Activated naive CD8-positive, alpha-beta T cell treated with anti-CD3 and anti-CD28 coated beads, Interleukin-2, amount 50 U/mL, for 24 hours (primary cell): ENCODE measurements around the gene MRPS22.
A peak's percentile ranks its signal among the peaks of the same experiment; 100 is the strongest.

Experiments used
- ATAC-seq: fragments of 150-1000 bp; cut with Tn5 transposase; one replicate; pipeline ENCODE4 v1.10.0; 2021
- DNase-seq: peaks from one replicate; pipeline ENCODE4 v3.0.0; 2021
- H3K27ac Mint-ChIP-seq: one replicate; pipeline ENCODE4 v1.8.0; 2021; ENCODE audit warnings: mild to moderate bottlenecking, mixed read lengths
- H3K27me3 Mint-ChIP-seq: one replicate; pipeline ENCODE4 v1.8.0; 2021; ENCODE audit warnings: mixed read lengths
- H3K36me3 Mint-ChIP-seq: one replicate; pipeline ENCODE4 v1.8.0; 2021; ENCODE audit warnings: low read depth, mixed read lengths
- H3K4me1 Mint-ChIP-seq: one replicate; pipeline ENCODE4 v1.8.0; 2021; ENCODE audit warnings: mixed read lengths
- H3K4me3 Mint-ChIP-seq: one replicate; pipeline ENCODE4 v1.8.0; 2021; ENCODE audit warnings: mild to moderate bottlenecking, moderate library complexity, mixed read lengths
- H3K9me3 Mint-ChIP-seq: one replicate; pipeline ENCODE4 v1.8.0; 2021; ENCODE audit warnings: mixed read lengths

Gene MRPS22

DNA sequence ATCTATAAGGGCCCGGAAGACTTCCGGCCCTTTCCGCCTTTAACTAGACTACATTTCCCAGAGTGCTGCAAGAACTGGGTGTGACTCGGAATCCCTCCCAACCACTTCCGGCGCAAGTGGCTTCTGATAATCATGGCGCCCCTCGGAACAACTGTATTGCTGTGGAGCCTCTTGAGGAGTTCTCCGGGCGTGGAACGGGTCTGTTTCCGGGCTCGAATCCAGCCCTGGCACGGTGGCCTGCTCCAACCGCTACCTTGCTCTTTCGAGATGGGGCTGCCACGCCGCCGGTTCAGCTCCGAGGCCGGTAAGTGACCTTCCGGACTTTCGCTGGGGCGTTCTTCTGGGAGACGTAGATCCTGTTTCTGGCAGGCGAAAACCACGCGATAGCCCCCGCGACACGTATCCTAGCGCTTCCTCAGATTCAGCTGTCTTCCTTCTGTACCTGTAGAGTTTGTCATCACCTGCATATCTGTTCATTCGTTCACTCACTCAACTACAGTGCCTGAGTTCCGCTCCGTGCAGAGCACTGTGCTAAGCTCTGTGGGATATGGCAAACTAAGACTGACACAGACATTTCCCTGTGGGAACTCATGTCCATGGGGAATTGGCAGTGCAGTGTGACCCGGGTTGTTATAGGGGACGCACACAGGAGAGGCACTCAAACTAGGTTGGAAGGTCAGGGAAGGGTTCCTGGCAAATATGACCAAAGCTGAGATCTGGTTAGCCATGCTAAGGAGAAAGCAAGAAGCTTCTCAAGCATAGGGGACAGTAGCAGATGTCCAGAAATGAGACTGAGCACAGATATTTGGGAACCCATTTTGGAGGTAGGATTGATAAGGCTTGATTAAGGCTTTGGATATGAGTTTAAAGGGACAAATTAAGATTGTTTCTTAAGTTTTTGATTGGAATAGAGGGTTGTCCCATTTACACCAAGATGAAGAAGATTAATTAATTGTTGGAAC is at the start of gene MRPS22:
Gene MRPS22 (plus strand): TSS at position 126 of the 962 bp plus-strand sequence. CDS start 7 bp downstream, at position 133.
- Mint-ChIP-seq H3K4me1 (peaks cover 16% of the 10 kb centered on the region), H3K27ac (peak within 1 kb of the TSS; percentile 76), H3K36me3 (peaks cover 6% of the 10 kb centered on the region), H3K4me3 (no peak within 1 kb of the TSS), H3K9me3 (peaks cover 5% of the 10 kb centered on the region), H3K27me3 (peaks cover 3% of the 10 kb centered on the region)
- peak; percentile 87 for ATAC-seq
- peak; percentile 79 for DNase-seq

DNA sequence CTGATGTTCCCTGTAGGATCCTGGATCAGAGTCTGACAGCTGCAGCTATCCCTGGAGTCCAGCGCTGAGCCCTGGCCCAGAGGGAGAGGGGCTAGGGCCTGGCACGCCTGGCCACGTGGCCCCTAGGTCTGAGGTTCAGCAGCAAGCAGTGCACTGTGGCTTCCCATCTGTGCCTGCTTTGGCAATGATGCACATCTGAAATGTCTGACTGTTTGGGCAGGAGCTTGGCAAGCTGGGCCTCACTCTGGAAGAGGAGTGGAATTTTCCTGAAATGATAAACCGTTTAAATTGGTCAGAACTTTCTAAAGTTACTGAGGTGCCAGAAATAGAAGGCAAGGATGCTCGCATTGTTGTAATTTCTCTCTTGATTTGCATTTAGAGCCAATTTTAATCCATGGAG is 48.8 kb upstream of the MRPS22 start:
- H3K9me3 Mint-ChIP-seq = no peaks in the 10 kb centered on the region
- no peak overlapping the region for H3K27ac Mint-ChIP-seq
- ATAC-seq = no peak

DNA sequence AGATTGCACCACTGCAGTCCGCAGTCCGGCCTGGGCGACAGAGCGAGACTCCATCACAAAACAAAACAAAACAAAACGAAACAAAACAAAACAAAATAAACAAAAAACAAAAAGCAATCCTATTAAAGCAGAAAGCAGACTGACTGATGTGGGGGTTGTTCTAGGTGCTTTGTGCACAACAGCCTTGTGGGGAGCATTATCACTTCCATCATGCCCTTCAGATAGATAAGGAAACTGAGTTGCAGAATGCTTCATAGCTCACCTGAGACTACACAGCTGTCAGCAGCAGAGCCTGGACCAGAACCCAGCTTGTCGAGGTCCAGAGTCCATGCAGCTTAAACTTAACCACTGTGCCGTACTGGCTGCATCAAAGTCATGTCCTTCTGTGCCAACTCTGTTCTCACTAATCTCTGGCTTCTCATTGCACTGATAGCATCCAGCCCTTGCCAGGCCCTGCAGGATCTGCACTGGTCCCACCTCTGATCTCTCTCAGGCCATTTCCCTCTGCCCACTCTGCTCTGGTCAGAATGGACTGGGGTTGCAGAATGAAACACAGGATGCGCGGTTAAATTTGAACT is 47.6 kb upstream of the MRPS22 start:
- no peaks in the 10 kb centered on the region for H3K36me3 Mint-ChIP-seq
- no peaks in the 10 kb centered on the region for H3K4me1 Mint-ChIP-seq
- H3K9me3 Mint-ChIP-seq = no peaks in the 10 kb centered on the region
- no peak for DNase-seq
- no peak overlapping the region for H3K27ac Mint-ChIP-seq
- H3K27me3 Mint-ChIP-seq = no peaks in the 10 kb centered on the region
- H3K4me3 Mint-ChIP-seq = no peak overlapping the region
- ATAC-seq = no peak

More for the DNA sequence above, 48.8 kb upstream of the MRPS22 start:
- Mint-ChIP-seq H3K27me3 (no peaks in the 10 kb centered on the region), H3K36me3 (no peaks in the 10 kb centered on the region), H3K4me3 (no peak overlapping the region), H3K4me1 (no peaks in the 10 kb centered on the region)
- no peak for DNase-seq

DNA sequence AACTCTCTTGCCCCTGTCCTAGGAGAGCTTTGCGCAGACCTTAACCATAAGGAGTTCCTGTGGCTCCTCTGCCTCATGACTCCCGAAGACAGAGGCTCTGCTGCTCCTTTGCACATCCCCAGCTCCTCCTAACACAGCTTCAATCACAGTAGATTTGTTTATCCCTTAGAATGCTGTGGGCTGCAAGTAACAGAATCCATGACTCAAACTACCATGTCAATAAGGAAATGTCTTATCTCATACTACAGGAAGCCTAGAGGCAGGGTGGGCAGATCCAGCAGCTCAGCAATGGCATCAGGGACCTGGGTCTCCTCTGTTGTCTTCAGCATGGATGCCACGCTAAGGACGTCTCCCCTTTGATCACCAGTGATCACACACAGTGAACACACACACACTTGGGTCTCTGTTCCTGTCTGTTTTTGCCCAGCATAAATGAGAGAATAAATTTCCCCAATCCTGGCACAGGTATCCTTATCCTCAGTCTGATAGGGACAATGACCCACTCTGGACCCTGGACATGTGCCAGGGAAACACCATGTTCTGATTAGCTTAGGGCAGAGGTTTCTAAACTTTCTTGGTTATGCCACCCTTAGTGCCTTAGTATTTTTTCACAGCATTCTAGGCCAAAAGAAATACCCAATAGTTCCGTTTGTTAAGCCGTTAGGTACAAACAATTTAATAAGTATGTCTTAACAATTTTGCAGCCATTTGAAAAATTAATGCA is 46.1 kb upstream of the MRPS22 start:
- Mint-ChIP-seq H3K4me3 (no peak overlapping the region), H3K36me3 (no peaks in the 10 kb centered on the region), H3K27ac (no peak overlapping the region), H3K9me3 (no peaks in the 10 kb centered on the region), H3K4me1 (no peaks in the 10 kb centered on the region), H3K27me3 (no peaks in the 10 kb centered on the region)
- ATAC-seq (no peak), DNase-seq (no peak)

DNA sequence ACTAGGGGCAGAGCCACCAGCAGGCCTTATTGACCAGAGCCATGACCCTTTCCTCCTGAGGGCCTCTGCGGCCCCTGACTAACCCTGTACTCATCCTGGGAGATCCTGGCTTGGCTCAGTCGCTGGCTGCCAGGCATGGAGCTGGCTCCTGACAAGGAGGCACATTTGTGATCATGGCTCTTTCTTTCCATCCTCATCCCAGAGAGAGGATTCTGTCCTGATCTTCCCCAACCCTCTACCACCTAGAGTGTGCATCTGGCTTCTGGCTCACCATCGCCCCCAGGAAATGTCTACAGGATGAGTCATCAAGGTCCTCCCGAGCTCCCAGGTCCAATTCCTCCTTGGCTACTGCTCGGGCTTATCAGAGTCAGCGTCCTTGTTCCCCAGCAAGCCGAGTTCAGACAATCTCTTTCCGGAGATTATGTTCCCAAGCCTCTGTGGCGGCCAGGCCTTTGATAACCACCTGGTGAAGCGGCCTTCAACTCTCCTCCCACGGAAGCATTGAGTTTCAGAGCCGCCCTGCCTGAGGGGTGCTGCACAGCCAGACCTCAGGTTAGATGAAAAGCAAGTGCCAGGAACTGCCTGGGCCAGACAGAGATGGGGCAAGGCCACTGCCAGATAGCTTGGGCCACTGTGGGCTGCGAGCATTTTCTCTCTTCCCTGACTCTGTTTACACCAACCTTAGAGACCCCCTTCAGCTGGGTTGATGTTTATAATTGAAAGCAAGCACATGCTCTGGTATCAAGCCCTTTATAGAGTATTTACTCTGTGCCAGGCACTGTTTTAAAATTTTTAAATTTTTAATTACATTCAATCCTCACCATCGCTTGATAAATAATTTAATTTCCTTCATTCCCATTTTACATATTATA is 44.3 kb upstream of the MRPS22 start:
- no peaks in the 10 kb centered on the region for H3K27me3 Mint-ChIP-seq
- H3K36me3 Mint-ChIP-seq = no peaks in the 10 kb centered on the region
- H3K27ac Mint-ChIP-seq = no peak overlapping the region
- H3K4me1 Mint-ChIP-seq = no peaks in the 10 kb centered on the region
- H3K9me3 Mint-ChIP-seq = no peaks in the 10 kb centered on the region
- DNase-seq (no peak), ATAC-seq (no peak)
- no peak overlapping the region for H3K4me3 Mint-ChIP-seq

DNA sequence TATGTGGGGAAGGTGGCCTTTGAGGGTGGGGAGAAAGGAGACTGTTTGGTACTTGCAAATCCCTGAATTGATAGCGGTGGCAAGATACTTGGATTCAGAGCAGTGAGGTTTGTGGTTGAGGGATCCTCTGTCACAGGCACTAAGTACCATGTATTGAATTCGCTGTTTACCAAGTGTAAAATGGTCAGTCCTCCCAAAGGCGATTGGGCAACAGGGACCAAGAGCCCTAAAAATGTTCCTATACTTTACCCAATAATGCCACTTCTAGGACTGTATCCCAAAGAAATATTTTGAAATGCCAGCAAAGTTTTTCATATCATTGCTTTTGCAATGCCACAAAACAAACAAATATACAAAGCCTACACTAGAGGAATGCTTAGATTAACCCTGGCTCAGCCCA is 43.4 kb upstream of the MRPS22 start:
- Mint-ChIP-seq H3K27ac (no peak overlapping the region), H3K4me1 (no peaks in the 10 kb centered on the region), H3K36me3 (no peaks in the 10 kb centered on the region), H3K9me3 (no peaks in the 10 kb centered on the region), H3K27me3 (no peaks in the 10 kb centered on the region), H3K4me3 (no peak overlapping the region)
- no peak for ATAC-seq
- DNase-seq = no peak

DNA sequence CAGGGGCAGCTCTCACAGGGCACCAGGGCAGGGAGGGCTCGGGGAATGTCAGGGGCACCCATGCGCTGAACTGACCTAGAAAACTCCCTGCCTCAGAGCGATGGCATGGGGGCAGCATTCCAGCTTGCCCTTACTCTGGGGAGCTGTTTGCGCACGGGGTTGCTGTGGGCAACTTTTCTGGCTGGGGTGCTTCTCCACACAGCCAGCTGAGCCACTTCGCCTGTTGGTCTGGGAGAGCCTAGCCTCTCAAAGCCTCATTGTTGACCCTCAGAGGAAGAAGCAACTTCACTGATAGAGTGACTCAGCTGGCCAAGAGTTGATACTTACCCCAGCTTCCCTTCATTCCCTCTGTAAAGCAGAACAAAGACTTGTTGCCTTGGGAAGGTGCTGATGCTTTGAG is 42.6 kb upstream of the MRPS22 start:
- Mint-ChIP-seq H3K4me1 (no peaks in the 10 kb centered on the region), H3K27ac (no peak overlapping the region), H3K27me3 (no peaks in the 10 kb centered on the region), H3K9me3 (no peaks in the 10 kb centered on the region), H3K36me3 (no peaks in the 10 kb centered on the region), H3K4me3 (no peak overlapping the region)
- ATAC-seq (no peak), DNase-seq (no peak)

DNA sequence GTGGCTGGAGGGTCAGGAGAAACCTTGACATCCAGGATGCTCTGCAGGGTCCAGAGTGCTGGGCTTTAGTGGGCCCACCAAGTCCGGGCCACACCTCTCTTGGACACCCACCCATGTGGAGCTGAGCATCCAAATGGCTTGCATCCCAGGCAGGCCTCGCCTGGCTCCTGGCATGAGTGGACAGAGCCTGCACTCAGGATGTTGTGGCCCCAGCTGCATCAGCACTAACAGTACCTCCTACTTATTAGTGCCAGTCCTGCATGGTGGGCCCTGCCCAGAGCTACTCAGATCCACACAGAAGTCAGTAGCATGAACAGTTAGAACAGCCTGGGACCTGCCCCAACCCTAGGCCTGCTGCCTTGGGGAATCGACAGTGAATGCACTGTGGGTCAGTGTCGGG is 42.2 kb upstream of the MRPS22 start:
- H3K27me3 Mint-ChIP-seq = no peaks in the 10 kb centered on the region
- no peaks in the 10 kb centered on the region for H3K36me3 Mint-ChIP-seq
- ATAC-seq (peak; percentile 14), DNase-seq (no peak)
- H3K9me3 Mint-ChIP-seq = no peaks in the 10 kb centered on the region
- H3K27ac Mint-ChIP-seq = no peak overlapping the region
- H3K4me3 Mint-ChIP-seq = no peak overlapping the region
- no peaks in the 10 kb centered on the region for H3K4me1 Mint-ChIP-seq

DNA sequence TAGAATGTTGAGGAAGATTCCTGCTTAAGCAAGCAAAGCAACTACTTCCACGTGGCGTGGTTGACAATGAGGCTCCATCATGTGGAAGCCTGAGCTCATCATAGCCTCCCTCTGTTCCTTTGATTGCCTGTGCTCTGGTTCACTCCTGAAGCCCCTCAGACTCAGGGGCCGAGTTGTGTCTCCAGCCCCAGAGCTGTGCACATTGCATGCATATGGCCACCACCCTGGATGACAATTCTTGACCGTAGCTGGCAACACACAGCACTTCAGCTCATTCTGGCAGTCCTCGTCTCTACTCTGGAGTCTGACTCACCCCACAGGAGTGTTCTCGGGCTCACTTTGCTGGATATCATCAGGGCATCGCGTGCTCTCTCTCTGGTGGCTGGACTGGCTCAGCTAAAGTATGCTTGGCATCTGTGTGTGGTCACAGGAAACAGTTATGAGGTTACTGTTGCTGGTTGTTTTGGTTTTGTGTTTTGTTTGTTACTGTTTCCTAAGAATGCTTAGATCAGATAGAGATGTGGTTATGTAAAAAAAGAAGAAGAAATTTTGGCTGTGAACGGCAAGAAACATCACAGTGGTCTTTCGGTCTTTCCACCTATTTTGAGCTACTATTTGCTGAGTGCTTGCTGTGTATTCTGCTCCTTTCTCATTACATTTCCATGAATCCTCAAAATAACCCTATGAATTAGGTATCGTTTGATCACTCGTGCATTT is 41.6 kb upstream of the MRPS22 start:
- H3K27ac Mint-ChIP-seq = no peak overlapping the region

DNA sequence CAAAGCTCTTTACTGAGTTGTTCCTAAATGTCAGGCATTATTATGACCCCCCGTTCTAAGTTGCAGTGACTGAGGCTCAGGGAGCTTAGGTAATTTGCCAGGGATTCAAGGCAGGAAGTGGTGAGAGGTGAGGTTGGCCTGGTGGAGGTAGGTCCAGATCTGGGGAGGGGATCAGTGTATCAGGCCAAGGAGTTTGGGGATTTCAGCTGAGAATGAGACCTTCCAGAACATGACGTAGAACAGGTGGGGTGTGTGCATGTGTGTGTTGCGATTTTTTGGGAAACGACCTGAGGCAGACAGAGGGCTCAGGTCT is 41.1 kb upstream of the MRPS22 start:
- DNase-seq = no peak
- Mint-ChIP-seq H3K9me3 (no peaks in the 10 kb centered on the region), H3K27me3 (no peaks in the 10 kb centered on the region), H3K36me3 (no peaks in the 10 kb centered on the region), H3K27ac (no peak overlapping the region), H3K4me3 (no peak overlapping the region), H3K4me1 (no peaks in the 10 kb centered on the region)
- ATAC-seq = no peak

More for the DNA sequence above, 41.6 kb upstream of the MRPS22 start:
- Mint-ChIP-seq H3K4me1 (no peaks in the 10 kb centered on the region), H3K4me3 (no peak overlapping the region), H3K27me3 (no peaks in the 10 kb centered on the region), H3K36me3 (no peaks in the 10 kb centered on the region), H3K9me3 (no peaks in the 10 kb centered on the region)
- ATAC-seq (peak; percentile 25), DNase-seq (no peak)

DNA sequence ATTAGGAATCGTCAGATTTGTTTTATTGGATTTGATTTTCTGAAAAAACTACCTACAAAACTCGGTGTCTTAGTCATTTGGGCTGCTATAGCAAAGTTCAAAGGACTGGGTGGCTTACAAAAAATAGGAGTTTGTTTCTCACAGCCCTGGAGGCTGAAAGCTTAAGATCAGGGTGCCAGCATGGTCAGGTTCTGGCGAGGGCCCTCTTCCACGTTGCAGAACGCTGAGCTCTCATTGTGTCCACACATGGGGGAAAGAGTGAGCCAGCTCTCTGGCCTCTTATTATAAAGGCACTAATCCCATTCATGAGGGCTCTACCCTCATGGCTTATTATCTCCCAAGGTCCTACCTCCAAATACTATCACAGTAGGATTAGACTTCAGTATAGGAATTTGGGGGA is 40.6 kb upstream of the MRPS22 start:
- Mint-ChIP-seq H3K27ac (no peak overlapping the region), H3K36me3 (no peaks in the 10 kb centered on the region), H3K9me3 (no peaks in the 10 kb centered on the region), H3K4me1 (no peaks in the 10 kb centered on the region), H3K4me3 (no peak overlapping the region), H3K27me3 (no peaks in the 10 kb centered on the region)
- ATAC-seq (no peak), DNase-seq (no peak)

DNA sequence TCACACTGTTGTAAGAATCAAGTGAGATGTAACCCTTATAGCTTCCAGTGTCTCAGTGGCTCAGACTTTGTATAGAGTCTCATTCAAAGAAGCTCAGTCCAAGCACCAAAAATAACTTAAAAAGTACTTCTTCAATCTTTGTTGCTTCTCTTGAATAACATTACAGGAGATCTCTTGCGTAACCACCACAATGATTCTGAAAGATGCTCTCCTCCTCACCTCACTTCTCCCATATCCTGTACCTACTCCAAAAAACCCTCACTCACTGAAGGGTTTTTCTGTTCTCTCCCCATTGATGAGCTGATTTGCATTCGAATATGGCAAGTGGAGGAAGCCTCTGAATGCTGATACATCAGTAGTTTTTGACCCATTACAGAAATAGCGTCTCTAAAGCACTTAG is 39.4 kb upstream of the MRPS22 start:
- no peak for ATAC-seq
- H3K4me1 Mint-ChIP-seq = no peaks in the 10 kb centered on the region
- DNase-seq = no peak
- no peak overlapping the region for H3K4me3 Mint-ChIP-seq
- H3K9me3 Mint-ChIP-seq = no peaks in the 10 kb centered on the region
- no peaks in the 10 kb centered on the region for H3K27me3 Mint-ChIP-seq
- no peaks in the 10 kb centered on the region for H3K36me3 Mint-ChIP-seq
- H3K27ac Mint-ChIP-seq = no peak overlapping the region

DNA sequence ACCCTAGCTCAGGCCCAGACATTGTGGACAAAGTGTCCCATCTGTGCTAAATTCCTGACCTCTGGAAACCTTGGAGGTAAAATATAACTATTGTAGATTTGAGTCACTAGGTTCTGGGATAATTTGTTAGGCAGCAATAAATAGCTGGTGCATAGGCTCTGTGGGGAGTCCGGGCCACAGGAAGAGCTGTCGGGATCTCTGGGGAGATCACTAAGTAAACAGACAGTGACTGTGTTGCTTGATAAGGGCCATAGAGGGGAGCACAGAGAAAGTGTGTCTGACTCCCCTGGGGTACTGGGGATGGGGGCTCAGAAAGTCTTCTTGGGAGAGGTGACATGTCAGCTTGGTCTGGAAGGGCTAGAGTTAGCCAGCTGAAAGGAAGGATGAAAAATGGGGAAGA is 37.7 kb upstream of the MRPS22 start:
- H3K27ac Mint-ChIP-seq = no peak overlapping the region
- no peaks in the 10 kb centered on the region for H3K4me1 Mint-ChIP-seq
- no peak overlapping the region for H3K4me3 Mint-ChIP-seq
- no peaks in the 10 kb centered on the region for H3K36me3 Mint-ChIP-seq
- ATAC-seq = no peak
- H3K27me3 Mint-ChIP-seq = no peaks in the 10 kb centered on the region
- DNase-seq = no peak
- H3K9me3 Mint-ChIP-seq = no peaks in the 10 kb centered on the region

DNA sequence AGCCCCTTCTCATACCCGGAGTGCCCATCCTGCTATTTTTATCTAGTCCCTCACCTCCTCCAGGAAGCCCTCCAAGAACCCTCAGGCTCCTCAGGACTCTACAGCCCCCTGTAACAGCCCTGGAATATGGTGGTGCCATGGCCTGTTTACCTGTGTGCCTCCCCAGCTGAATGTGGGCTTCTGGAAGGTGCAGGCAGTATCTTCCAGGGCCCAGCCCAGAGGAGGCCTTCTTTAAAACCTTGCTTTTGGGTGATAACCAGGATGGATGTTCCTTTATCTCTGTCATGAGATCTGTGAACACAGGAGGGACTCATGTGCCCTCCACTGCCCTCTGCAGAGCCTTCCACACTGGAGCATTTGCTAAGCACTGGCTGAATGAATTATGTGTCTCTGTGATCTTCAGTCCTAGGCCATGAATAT is 36.7 kb upstream of the MRPS22 start:
- H3K4me1 Mint-ChIP-seq = no peaks in the 10 kb centered on the region
- no peak overlapping the region for H3K27ac Mint-ChIP-seq
- no peaks in the 10 kb centered on the region for H3K9me3 Mint-ChIP-seq
- no peaks in the 10 kb centered on the region for H3K27me3 Mint-ChIP-seq
- DNase-seq = no peak
- H3K4me3 Mint-ChIP-seq = no peak overlapping the region
- H3K36me3 Mint-ChIP-seq = no peaks in the 10 kb centered on the region
- peak; percentile 13 for ATAC-seq
